ENCODE results near the gene MEGF11.

MEGF11 gene

DNA sequence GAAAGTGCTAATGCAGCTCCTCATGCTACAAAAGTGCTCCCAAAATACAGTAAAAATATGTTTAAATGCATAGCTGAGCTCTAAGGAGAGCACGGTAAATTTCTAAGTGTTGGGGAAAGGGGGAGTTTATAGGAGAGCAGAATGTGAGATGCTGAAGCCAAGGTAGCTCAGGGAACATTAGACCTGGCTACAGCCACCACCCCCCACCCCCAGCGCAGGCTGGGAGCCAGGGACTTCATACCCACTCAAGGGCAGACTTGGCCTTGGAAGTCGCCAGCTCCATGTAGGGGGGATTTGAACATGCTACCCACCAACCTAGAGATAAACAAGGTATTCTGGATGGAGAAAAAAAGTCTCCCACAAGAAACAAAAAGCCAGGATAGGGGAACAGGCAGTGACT is 142.2 kb downstream of the MEGF11 start (continued):
- no peak for TF ChIP-seq MZF1 (tag by site-specific recombination; IDR thresholded peaks at IDR 0.05; ENCODE audit: borderline replicate concordance)
- TF ChIP-seq ZBTB8A (tag by site-specific recombination; IDR thresholded peaks at IDR 0.05): no peak

DNA sequence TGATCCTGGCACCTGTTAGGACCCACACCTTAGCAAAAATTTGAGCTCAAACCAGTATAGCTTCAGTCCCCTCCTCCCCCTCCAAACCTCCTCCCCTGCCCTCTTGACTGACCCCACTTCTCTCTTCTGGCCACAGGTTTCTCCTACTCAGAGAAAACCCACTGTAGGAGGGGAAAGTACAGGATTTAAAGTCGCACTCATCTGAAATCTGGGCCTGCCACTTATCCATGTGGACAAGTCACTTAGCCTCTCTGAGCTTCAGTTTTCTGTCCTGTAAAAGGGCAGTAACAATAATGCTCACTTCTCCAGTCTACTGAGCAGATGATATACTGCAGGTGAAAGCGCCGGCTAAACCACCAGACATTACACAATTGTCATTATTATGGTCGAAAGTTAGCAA is 142.7 kb downstream of the MEGF11 start:
- TF ChIP-seq PRDM1 (tag by site-specific recombination; IDR thresholded peaks at IDR 0.05): peak; percentile 62; the same call in 1 of the 2 replicates
- TF ChIP-seq EGR2 (tag by site-specific recombination; IDR thresholded peaks at IDR 0.05; ENCODE audit: low read depth): 0 out of 2 replicates have a peak, but pooled peaks have one; percentile 28
- TF ChIP-seq ZSCAN23 (tag by site-specific recombination; IDR thresholded peaks at IDR 0.05): no peak
- CTCF ChIA-PET: interaction anchor here (0.6 to 1.0 kb wide), 2 partner anchors 26 to 195 kb away, joined by 3 to 4 read pairs; no protein-coding TSS in a partner anchor

DNA sequence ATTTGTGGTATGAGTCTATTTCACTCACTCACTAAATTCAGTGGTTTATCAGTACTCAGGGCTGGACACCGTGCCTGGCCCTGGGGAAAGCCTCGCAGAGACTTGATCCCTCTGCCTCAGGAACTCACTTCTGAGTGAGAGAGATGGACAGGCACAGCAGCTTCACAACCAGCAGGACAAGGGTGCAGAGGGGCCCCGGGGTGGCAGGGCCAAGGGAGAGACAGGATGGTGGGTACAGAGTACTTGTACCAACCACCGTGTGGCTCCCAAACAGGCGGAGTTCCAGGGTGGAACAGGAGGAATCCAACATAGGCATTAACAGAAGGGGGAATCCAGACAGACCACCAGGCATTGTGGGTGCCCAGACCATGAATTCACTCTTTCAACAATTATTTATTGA is 143.7 kb downstream of the MEGF11 start:
- no peaks in the 10 kb centered on the region for H3K4me1 ChIP-seq (ENCODE audit: control insufficient read depth, insufficient read depth, low read length)
- no peak overlapping the region for H3K4me3 ChIP-seq (ENCODE audit: low read depth, low read length)
- no peak overlapping the region for H3K27ac ChIP-seq (ENCODE audit: extremely low read depth, low read depth, low read length)
- TF ChIP-seq ZNF140 (tag by site-specific recombination; IDR thresholded peaks at IDR 0.05) (no peak), SP3 (tag by site-specific recombination; IDR thresholded peaks at IDR 0.05) (no peak), ZNF521 (tag by site-specific recombination; IDR thresholded peaks at IDR 0.05) (no peak), MZF1 (tag by site-specific recombination; IDR thresholded peaks at IDR 0.05; ENCODE audit: borderline replicate concordance) (no peak)
- TF ChIP-seq, protein P1, sequence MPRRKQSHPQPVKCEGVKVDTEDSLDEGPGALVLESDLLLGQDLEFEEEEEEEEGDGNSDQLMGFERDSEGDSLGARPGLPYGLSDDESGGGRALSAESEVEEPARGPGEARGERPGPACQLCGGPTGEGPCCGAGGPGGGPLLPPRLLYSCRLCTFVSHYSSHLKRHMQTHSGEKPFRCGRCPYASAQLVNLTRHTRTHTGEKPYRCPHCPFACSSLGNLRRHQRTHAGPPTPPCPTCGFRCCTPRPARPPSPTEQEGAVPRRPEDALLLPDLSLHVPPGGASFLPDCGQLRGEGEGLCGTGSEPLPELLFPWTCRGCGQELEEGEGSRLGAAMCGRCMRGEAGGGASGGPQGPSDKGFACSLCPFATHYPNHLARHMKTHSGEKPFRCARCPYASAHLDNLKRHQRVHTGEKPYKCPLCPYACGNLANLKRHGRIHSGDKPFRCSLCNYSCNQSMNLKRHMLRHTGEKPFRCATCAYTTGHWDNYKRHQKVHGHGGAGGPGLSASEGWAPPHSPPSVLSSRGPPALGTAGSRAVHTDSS (tag by site-specific recombination; IDR thresholded peaks at IDR 0.05): no peak
- POLR2A ChIA-PET: no interaction called here
- H3K36me3 ChIP-seq (ENCODE audit: control insufficient read depth in 2 of 2, insufficient read depth in 1 of 2, low read length in 2 of 2): no peaks in the 10 kb centered on the region
- no peaks in the 10 kb centered on the region for H3K9me3 ChIP-seq (ENCODE audit: control insufficient read depth, insufficient read depth, low read depth, low read length)
- CTCF ChIA-PET: no interaction called here

More for the DNA sequence above, 142.7 kb downstream of the MEGF11 start:
- Histone ChIP-seq H3K27ac (ENCODE audit: extremely low read depth, low read depth, low read length) (no peak overlapping the region), H3K4me1 (ENCODE audit: control insufficient read depth, insufficient read depth, low read length) (no peaks in the 10 kb centered on the region), H3K4me3 (ENCODE audit: low read depth, low read length) (no peak overlapping the region), H3K9me3 (ENCODE audit: control insufficient read depth, insufficient read depth, low read depth, low read length) (no peaks in the 10 kb centered on the region), H3K36me3 (ENCODE audit: control insufficient read depth in 2 of 2, insufficient read depth in 1 of 2, low read length in 2 of 2) (no peaks in the 10 kb centered on the region)
- POLR2A ChIA-PET: no interaction called here

DNA sequence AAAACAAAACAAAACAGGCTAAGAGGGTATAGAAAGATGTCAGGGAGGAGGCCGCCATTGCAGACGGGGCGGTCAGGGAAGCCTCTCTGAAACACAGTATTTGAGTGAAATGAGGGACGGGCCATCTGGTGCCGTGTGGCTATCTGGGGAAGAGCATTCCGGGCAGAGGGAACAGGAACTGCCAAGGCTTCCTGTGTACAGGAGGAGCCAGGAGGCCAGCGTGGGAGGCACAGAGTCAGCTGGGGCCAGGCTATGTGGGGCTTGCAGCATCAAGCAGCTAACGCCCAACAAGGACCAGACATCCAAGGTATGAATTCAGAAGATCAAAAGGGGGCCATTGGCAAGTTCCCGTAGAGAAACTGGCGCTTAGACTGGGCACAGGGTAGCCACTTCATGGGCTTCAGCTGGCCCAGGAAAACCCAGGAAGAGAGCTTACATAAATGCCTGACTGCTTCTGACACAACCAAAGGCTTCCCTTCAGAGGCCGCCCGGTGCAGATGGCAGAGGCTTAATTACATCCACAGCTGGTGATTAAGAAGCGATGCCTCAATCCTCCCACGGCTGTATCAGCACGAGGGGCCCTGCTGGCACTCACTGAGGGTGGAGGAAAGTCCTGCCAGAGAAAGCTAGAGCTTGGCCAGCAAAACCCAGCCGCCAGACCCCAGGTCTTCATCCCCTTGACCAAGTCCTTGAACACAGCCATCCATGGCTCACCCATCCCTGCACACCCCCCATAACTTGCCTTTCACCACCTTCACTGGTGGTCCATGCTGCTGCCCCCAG is 144.9 kb downstream of the MEGF11 start:
- Histone ChIP-seq H3K27ac (ENCODE audit: extremely low read depth, low read depth, low read length) (no peak overlapping the region), H3K36me3 (ENCODE audit: control insufficient read depth in 2 of 2, insufficient read depth in 1 of 2, low read length in 2 of 2) (no peaks in the 10 kb centered on the region), H3K9me3 (ENCODE audit: control insufficient read depth, insufficient read depth, low read depth, low read length) (no peaks in the 10 kb centered on the region), H3K4me3 (ENCODE audit: low read depth, low read length) (no peak overlapping the region), H3K4me1 (ENCODE audit: control insufficient read depth, insufficient read depth, low read length) (no peaks in the 10 kb centered on the region)
- POLR2A ChIA-PET: no interaction called here
- no peak for TF ChIP-seq MYNN (tag by site-specific recombination; IDR thresholded peaks at IDR 0.05; ENCODE audit: borderline replicate concordance)
- TF ChIP-seq TCF7L2 (IDR thresholded peaks at IDR 0.05; ENCODE audit: borderline replicate concordance, low read depth, low read length): no peak
- no peak for TF ChIP-seq MEIS1 (CRISPR knock-in tag; IDR thresholded peaks at IDR 0.05; ENCODE audit: borderline replicate concordance)
- no peak for TF ChIP-seq KLF7 (tag by site-specific recombination; IDR thresholded peaks at IDR 0.05; ENCODE audit: borderline replicate concordance)
- no peak for TF ChIP-seq ZNF670 (tag by site-specific recombination; IDR thresholded peaks at IDR 0.05; ENCODE audit: low read depth)
- TF ChIP-seq, protein P2, sequence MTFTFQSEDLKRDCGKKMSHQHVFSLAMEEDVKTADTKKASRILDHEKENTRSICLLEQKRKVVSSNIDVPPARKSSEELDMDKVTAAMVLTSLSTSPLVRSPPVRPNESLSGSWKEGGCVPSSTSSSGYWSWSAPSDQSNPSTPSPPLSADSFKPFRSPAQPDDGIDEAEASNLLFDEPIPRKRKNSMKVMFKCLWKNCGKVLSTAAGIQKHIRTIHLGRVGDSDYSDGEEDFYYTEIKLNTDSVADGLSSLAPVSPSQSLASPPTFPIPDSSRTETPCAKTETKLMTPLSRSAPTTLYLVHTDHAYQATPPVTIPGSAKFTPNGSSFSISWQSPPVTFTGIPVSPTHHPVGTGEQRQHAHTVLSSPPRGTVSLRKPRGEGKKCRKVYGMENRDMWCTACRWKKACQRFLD (tag by site-specific recombination; IDR thresholded peaks at IDR 0.05): no peak
- TF ChIP-seq SALL2 (tag by site-specific recombination; IDR thresholded peaks at IDR 0.05; ENCODE audit: borderline replicate concordance): no peak
- no peak for TF ChIP-seq ZNF777 (tag by site-specific recombination; IDR thresholded peaks at IDR 0.05; ENCODE audit: borderline replicate concordance)
- CTCF ChIA-PET: no interaction called here
